Measurements from ENCODE around the gene S100G. TPM values are rescaled to one million over a fixed set of nuclear protein-coding genes. Genes with fewer than 3 reads are reported as not detected.

Gene S100G, protein sequence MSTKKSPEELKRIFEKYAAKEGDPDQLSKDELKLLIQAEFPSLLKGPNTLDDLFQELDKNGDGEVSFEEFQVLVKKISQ
- total RNA-seq, result not detected in 2 replicates

DNA sequence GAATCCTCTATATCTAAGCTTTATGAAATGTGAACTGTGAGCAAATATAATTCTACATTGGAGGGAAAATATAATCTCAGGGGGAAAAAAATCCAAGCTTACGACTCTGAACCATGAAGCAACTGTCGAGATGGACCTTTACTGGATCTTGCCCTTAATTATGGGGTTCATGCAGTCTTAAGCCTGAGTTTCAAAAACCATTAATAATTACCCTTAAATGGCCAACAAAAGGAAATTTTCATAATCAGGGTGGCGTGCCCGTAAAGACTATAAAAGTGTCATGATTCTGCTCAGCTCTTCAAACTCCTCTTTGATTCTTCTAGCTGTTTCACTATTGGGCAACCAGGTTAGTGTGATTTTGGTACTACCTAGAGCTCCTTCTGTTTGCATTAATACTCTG is at the start of gene S100G:
TSS of gene S100G (plus strand) at position 301 of the 400 bp plus-strand sequence. CDS start 849 bp downstream, outside the sequence.

Other genes starting within 250 kb of the S100G start
- gene CTPS2, start 62.5 kb downstream of the S100G start, total RNA-seq, result 16.6 and 20.5 TPM in 2 replicates
- gene SYAP1, start 69.5 kb downstream of the S100G start, total RNA-seq, result 21.4 and 35.6 TPM in 2 replicates
- gene TXLNG, start 136.3 kb downstream of the S100G start, total RNA-seq, result 5.5 and 11.4 TPM in 2 replicates
- 110 and 146 TPM in 2 replicates for gene RBBP7, start 220.2 kb downstream of the S100G start, total RNA-seq

All from epithelial cell of umbilical artery (primary cell).